ENCODE results near the gene SLC2A9. TPM values are rescaled to one million over a fixed set of nuclear protein-coding genes. Genes with fewer than 3 reads are reported as not detected.

The SLC2A9 gene
- polyA plus RNA-seq, 1 donor from 2014 or later, result not detected

GRCh38 chr4:9904976-9905587 is 116.2 kb downstream of the SLC2A9 start:
- H4K20me1 ChIP-seq (ENCODE audit: insufficient read depth), result no peaks in the 10 kb centered on the region
- H3K36me3 ChIP-seq (ENCODE audit: insufficient read depth, low read length), result no peaks in the 10 kb centered on the region
- H3K4me2 ChIP-seq (ENCODE audit: low read length), result no peak overlapping the region
- no peaks in the 10 kb centered on the region for H3F3A ChIP-seq (ENCODE audit: insufficient read depth, low read length, poor library complexity, severe bottlenecking)
- H2AFZ ChIP-seq (ENCODE audit: low read depth, low read length), result no peak overlapping the region
- TF ChIP-seq TAF1 (IDR thresholded peaks at IDR 0.05; ENCODE audit: low read depth) (no peak), RAD21 (conservative IDR thresholded peaks at IDR 0.05) (no peak), EP300 (conservative IDR thresholded peaks at IDR 0.05; ENCODE audit: poor library complexity, severe bottlenecking) (no peak), REST (IDR thresholded peaks at IDR 0.05; ENCODE audit: borderline replicate concordance) (no peak), SMC3 (conservative IDR thresholded peaks at IDR 0.05; ENCODE audit: poor library complexity) (no peak), EZH2 (IDR thresholded peaks at IDR 0.05; ENCODE audit: borderline replicate concordance, insufficient read depth, low read length, poor library complexity, severe bottlenecking) (no peak), CTCF (IDR thresholded peaks at IDR 0.05; ENCODE audit: poor library complexity, severe bottlenecking) (no peak), POLR2AphosphoS5 (IDR thresholded peaks at IDR 0.05) (no peak), MXI1 (conservative IDR thresholded peaks at IDR 0.05; ENCODE audit: poor library complexity, severe bottlenecking) (no peak)
- H3K27me3 ChIP-seq (ENCODE audit: insufficient read depth, low read depth, low read length), result no peaks in the 10 kb centered on the region
- H3K79me2 ChIP-seq (replicated peaks; ENCODE audit: insufficient read depth, low read length), result no peaks in the 10 kb centered on the region
- H3K9ac ChIP-seq (ENCODE audit: low read length), result no peak overlapping the region
- no peak overlapping the region for H3K27ac ChIP-seq (ENCODE audit: low read length)
- H3K9me2 ChIP-seq (ENCODE audit: insufficient read depth, low read length), result no peaks in the 10 kb centered on the region
- H3K9me3 ChIP-seq (ENCODE audit: low read length), result no peaks in the 10 kb centered on the region
- no peak overlapping the region for H3K4me3 ChIP-seq (ENCODE audit: low read length)

- no peaks in the 10 kb centered on the region for H3K36me3 ChIP-seq (ENCODE audit: insufficient read depth, low read length)
- H2AFZ ChIP-seq (ENCODE audit: low read depth, low read length), result no peak overlapping the region
- no peak overlapping the region for H3K9ac ChIP-seq (ENCODE audit: low read length)
- no peaks in the 10 kb centered on the region for H3K27me3 ChIP-seq (ENCODE audit: insufficient read depth, low read depth, low read length)
- no peaks in the 10 kb centered on the region for H3F3A ChIP-seq (ENCODE audit: insufficient read depth, low read length, poor library complexity, severe bottlenecking)
- H3K27ac ChIP-seq (ENCODE audit: low read length), result no peak overlapping the region
- H3K9me3 ChIP-seq (ENCODE audit: low read length), result no peaks in the 10 kb centered on the region
- no peak overlapping the region for H3K4me2 ChIP-seq (ENCODE audit: low read length)
- no peaks in the 10 kb centered on the region for H4K20me1 ChIP-seq (ENCODE audit: insufficient read depth)
- TF ChIP-seq EZH2 (IDR thresholded peaks at IDR 0.05; ENCODE audit: borderline replicate concordance, insufficient read depth, low read length, poor library complexity, severe bottlenecking) (no peak), SMC3 (conservative IDR thresholded peaks at IDR 0.05; ENCODE audit: poor library complexity) (no peak), EP300 (conservative IDR thresholded peaks at IDR 0.05; ENCODE audit: poor library complexity, severe bottlenecking) (no peak), CTCF (IDR thresholded peaks at IDR 0.05; ENCODE audit: poor library complexity, severe bottlenecking) (no peak), MXI1 (conservative IDR thresholded peaks at IDR 0.05; ENCODE audit: poor library complexity, severe bottlenecking) (no peak), TAF1 (IDR thresholded peaks at IDR 0.05; ENCODE audit: low read depth) (no peak), REST (IDR thresholded peaks at IDR 0.05; ENCODE audit: borderline replicate concordance) (no peak), RAD21 (conservative IDR thresholded peaks at IDR 0.05) (no peak), POLR2AphosphoS5 (IDR thresholded peaks at IDR 0.05) (no peak)
- no peak overlapping the region for H3K4me3 ChIP-seq (ENCODE audit: low read length)
- H3K79me2 ChIP-seq (replicated peaks; ENCODE audit: insufficient read depth, low read length), result no peaks in the 10 kb centered on the region
- no peaks in the 10 kb centered on the region for H3K9me2 ChIP-seq (ENCODE audit: insufficient read depth, low read length)
Measured at GRCh38 chr4:9903317-9903716, 118.0 kb downstream of the SLC2A9 start.
